ENCODE results near the gene RALGAPB.
"Not testable (repeated sequence)": the region's sequence is repeated elsewhere in the genome, so short reads cannot be mapped to it uniquely, and the experiment has no call there.

Gene RALGAPB

DNA sequence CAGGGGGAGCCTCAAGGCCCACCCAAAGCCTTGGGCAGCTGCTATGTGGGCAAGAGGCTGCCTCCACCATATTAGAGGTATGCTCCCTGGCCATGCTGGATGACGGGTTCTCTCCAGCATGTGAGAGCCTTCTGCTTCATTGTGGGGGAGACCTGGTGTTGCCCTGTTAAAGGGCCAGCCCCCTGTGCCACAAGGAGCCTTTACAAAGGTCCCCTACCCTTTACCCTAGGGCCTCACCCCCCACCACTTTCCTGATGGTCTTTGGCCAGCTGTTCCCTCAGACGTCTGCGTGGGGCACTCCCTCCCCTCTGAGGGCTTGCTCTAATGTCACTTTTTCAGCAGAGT lies 113.5 kb downstream of the RALGAPB start:
- TF ChIP-seq, protein P1, sequence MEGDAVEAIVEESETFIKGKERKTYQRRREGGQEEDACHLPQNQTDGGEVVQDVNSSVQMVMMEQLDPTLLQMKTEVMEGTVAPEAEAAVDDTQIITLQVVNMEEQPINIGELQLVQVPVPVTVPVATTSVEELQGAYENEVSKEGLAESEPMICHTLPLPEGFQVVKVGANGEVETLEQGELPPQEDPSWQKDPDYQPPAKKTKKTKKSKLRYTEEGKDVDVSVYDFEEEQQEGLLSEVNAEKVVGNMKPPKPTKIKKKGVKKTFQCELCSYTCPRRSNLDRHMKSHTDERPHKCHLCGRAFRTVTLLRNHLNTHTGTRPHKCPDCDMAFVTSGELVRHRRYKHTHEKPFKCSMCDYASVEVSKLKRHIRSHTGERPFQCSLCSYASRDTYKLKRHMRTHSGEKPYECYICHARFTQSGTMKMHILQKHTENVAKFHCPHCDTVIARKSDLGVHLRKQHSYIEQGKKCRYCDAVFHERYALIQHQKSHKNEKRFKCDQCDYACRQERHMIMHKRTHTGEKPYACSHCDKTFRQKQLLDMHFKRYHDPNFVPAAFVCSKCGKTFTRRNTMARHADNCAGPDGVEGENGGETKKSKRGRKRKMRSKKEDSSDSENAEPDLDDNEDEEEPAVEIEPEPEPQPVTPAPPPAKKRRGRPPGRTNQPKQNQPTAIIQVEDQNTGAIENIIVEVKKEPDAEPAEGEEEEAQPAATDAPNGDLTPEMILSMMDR (IDR thresholded peaks at IDR 0.05; ENCODE audit: insufficient read depth, low read length, missing control alignments), result no peak
- no peak overlapping the region for H3K4me3 ChIP-seq (ENCODE audit: low read depth, low read length)
- POLR2A ChIA-PET, result no interaction called here
- no peak for DNase-seq (ENCODE audit: low read depth, low spot score)
- CTCF ChIA-PET, result no interaction called here

DNA sequence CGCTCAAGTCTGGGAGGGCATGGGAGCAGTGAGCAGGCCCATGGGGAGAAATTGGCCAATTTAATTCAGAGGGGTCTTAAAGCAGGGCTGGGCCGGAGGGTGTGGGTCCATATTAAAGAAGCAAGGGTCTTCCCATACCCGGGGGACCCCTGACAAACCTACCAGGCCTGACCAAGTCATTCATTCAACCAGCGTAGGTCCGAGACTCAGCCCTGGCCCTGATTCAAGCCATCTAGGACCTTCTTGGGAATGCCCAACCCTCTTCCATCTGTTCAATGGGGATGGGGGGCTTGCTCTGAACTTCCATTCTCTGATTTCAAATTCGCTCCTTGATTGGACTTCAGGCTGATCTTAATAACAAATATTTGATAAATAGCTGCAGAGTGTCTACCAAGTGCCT lies 115.7 kb downstream of the RALGAPB start:
- TF ChIP-seq, protein P1 (IDR thresholded peaks at IDR 0.05; ENCODE audit: insufficient read depth, low read length, missing control alignments), result no peak
- DNase-seq (ENCODE audit: low read depth, low spot score), result no peak
- H3K4me3 ChIP-seq (ENCODE audit: low read depth, low read length), result no peak overlapping the region
- POLR2A ChIA-PET, result no interaction called here
- CTCF ChIA-PET, result no interaction called here

DNA sequence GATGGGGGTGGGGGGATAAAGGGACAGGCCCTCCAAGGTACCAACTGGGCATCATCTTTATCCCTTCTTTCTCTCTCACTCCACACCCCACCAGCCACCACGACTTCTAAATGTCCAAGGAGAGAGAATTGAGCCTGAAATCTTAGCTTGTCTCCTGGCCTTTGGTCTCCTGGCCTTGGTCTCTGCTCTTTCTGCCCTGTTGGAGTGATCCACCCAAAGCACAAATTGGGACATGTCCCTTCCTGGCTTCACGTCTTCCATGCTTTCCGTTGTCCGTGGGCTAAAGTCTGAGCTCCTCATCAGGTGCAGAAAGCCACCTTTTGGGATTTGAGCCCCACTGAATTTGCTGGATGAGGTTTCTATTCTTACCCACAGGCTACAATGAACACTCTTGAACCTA lies 116.7 kb downstream of the RALGAPB start:
- CTCF ChIA-PET, result no interaction called here
- POLR2A ChIA-PET, result no interaction called here
- TF ChIP-seq, protein P1 (IDR thresholded peaks at IDR 0.05; ENCODE audit: insufficient read depth, low read length, missing control alignments), result no peak
- DNase-seq (ENCODE audit: low read depth, low spot score), result no peak
- no peak overlapping the region for H3K4me3 ChIP-seq (ENCODE audit: low read depth, low read length)

DNA sequence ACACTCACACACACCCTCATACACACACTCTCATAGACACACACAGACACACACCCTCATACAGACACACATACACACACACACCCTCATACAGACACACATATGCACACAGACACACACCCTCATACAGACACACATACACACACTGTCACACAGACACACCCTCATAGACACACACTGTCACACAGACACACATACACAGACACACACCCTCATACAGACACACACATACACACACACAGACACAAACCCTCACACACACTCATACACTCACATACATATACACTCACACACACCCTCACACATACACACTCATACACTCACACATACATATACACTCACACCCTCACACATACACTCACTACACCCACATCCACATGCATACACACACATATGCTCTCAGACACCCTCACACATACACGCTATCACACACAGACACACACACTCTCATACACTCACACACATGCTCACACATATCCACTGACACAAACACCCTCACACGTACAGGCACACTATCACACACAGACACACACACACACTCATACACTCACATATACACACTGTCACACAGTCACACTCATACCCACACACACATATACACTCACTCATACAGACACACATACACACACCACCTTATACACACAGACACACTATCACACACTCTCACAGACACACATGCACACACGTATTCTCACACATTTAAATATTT lies 117.5 kb downstream of the RALGAPB start:
- TF ChIP-seq, protein P1 (IDR thresholded peaks at IDR 0.05; ENCODE audit: insufficient read depth, low read length, missing control alignments), result no peak
- no peak for DNase-seq (ENCODE audit: low read depth, low spot score)
- POLR2A ChIA-PET, result no interaction called here
- no peak overlapping the region for H3K4me3 ChIP-seq (ENCODE audit: low read depth, low read length)
- CTCF ChIA-PET, result no interaction called here

DNA sequence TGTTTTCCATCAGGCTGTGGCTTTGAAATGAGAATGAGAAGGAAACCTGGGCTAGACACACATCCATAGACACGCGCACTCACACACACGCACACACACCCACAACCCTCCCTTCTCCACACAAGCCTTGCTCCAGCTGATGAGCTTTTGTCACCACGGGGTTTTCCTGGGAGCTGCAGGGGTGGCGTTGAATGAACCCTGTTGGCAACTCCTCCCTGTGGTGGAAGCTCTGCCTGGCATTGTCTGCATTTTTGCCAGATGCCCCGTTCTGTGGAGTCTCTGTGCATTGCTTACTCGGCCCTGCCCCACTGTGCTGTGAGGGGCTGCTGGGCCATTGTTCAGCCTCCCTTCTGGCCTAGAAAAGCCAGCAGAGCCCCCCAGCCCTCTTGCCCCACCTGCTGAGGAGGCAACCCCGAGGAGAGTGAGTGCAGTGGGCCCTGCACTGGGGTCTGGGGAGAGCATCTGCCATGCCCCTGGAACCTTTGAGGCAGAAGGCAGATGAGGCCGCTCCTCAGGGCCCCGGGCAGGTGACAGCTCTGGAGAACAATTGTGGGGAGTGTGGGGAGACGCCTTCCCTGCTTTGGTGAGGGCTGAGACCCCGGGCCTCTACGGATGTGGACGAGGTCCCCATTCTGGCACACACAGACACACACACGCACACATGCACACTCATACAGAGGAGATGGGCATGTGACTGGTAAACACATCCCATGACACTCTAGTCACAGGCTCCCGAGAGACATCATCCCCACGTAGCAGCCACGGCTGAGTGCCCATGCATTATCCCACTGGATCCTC lies 118.2 kb downstream of the RALGAPB start:
- CTCF ChIA-PET, result no interaction called here
- POLR2A ChIA-PET, result no interaction called here
- H3K4me3 ChIP-seq (ENCODE audit: low read depth, low read length), result no peak overlapping the region
- TF ChIP-seq, protein P1 (IDR thresholded peaks at IDR 0.05; ENCODE audit: insufficient read depth, low read length, missing control alignments), result no peak
- no peak for DNase-seq (ENCODE audit: low read depth, low spot score)

DNA sequence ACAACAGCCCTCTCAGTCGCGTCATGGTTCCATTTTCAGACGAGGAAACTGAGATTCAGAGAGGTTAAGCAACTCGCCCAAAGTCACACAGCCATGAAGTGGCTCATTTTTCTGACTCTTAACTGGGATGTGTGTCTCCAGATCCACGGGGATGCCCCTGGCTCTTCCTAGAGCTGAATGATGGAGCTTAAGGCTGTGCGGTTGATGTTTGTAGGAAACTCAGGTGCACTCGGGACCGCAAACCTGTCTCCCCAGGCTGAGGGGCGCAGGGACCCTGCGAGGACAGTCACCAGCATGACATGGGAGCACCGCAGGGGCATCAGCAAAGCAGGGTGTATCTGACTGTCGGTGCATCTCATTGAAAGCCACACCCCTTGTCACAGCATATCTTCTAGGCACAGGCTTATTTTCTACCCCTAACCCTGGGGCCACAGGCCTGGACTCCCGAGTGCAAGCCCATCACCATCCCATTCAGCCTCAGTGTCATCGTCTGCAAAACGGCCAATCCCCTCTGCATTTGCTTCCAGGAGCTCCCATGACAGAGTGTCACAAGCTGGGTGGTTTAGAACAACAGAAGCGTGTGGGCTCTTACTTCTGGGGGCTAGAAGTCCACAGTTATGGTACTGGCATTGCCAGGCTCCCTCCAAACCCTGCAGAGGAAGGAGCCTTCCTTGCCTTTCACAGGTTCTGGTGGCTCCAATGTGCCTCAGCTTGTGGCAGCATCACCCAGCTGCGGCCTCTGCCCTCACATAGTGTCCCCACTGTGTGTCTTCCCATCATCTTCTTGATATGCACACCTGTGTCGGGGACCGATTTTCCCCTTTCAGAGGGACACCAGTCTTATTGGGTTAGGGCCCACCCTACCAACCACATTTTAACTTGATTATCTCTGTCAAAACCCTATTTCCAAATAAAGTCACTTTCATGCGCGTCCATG lies 119.1 kb downstream of the RALGAPB start:
- POLR2A ChIA-PET, result no interaction called here
- TF ChIP-seq, protein P1 (IDR thresholded peaks at IDR 0.05; ENCODE audit: insufficient read depth, low read length, missing control alignments), result no peak
- no peak overlapping the region for H3K4me3 ChIP-seq (ENCODE audit: low read depth, low read length)
- CTCF ChIA-PET, result no interaction called here
- DNase-seq (ENCODE audit: low read depth, low spot score), result no peak

DNA sequence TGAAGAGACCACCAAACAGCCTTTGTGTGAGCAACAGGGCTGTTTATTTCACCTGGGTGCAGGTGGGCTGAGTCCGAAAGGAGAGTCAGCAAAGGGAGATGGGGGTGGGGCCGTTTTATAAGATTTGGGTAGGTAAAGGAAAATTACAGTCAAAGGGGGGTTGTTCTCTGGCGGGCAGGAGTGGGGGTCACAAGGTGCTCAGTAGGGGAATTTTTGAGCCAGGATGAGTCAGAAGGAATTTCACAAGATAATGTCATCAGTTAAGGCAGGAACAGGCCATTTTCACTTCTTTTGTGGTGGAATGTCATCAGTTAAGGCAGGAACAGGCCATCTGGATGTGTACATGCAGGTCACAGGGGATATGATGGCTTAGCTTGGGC lies 119.8 kb downstream of the RALGAPB start:
- POLR2A ChIA-PET; DNase-seq (ENCODE audit: low read depth, low spot score); CTCF ChIA-PET; H3K4me3 ChIP-seq (ENCODE audit: low read depth, low read length): not testable (repeated sequence)

DNA sequence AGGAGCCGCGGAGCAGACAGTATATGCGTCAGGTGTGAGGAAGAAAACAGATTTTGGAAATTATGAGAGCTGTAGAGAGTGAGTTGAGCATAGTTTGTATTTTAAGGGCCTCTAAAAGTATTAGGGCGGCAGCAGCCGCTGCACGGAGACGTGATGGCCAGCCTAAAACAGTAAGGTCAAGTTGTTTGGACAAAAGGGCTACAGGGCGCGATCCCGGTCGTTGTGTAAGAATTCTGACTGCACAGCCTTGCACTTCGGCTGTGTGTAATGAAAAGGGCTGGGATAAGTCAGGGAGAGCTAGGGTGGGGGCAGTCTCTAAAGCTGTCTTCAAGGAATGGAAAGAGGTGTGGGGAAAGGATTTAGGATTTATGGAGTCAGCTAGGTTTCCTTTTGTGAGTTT lies 121.6 kb downstream of the RALGAPB start:
- DNase-seq (ENCODE audit: low read depth, low spot score); POLR2A ChIA-PET; CTCF ChIA-PET; H3K4me3 ChIP-seq (ENCODE audit: low read depth, low read length): not testable (repeated sequence)

DNA sequence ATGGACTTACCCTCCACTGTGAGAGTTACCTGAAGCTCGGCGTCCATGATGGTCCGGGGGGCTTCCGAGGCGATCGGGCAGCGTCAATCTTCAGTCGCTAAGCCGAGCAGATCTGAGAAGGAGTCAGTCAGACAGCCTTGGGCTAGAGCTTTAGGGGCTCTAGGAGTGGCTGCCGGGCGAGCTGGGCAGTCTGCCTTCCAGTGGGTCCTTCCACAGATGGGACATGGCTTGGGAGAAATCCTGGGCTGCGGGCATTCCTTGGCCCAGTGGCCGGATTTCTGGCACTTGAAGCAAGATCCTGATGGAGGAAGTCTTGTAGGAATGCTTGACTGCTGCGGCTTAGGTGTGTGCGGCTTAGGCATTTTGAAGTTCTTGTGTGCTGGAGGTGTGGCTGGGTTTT lies 123.2 kb downstream of the RALGAPB start:
- H3K4me3 ChIP-seq (ENCODE audit: low read depth, low read length); CTCF ChIA-PET; POLR2A ChIA-PET; DNase-seq (ENCODE audit: low read depth, low spot score): not testable (repeated sequence)
